IMR-90 (cell line): ENCODE measurements around the gene CORO7. TPM values are rescaled to one million over a fixed set of nuclear protein-coding genes. Genes with fewer than 3 reads are reported as not detected.
A peak's percentile ranks its signal among the peaks of the same experiment; 100 is the strongest.

Source experiments
- ATAC-seq: fragments of 200-7000 bp; cut with Tn5 transposase; 2 replicates; pipeline ENCODE4 v1.9.1; 2020; ENCODE audit warnings: low read depth, mild to moderate bottlenecking, moderate library complexity
- BruUV-seq: library from RNA; stranded (reverse); fragments of 400-500 nt; replicated peaks from 2 replicates; lab custom pipeline; 2021; lab: Mats Ljungman, UMichigan
- CTCF ChIA-PET: fragments of 300-600 bp; formaldehyde crosslinking; extraction: SDS; loops from one replicate; lab custom pipeline; 2021; ENCODE audit warnings: antibody characterized with exemption; lab: Yijun Ruan, JAX
- POLR2A ChIA-PET: fragments of 300-600 bp; sonication (Branson Sonifier 250); formaldehyde crosslinking; loops from one replicate; lab custom pipeline; 2022; ENCODE audit warnings: antibody characterized with exemption; ENCODE audit not compliant: unreplicated experiment; lab: Charles Lee
- DNase-seq: peaks from one replicate; pipeline ENCODE4 v3.0.0; 2013
- H2AFZ ChIP-seq: replicated peaks from 2 replicates; pipeline ENCODE3; 2013; ENCODE audit warnings: low read length, mild to moderate bottlenecking; ENCODE audit not compliant: poor library complexity
- H2AK5ac ChIP-seq: 2 replicates; pipeline ENCODE4 v1.6.1; 2013; ENCODE audit warnings: low read depth, low read length, inconsistent platforms
- H2AK9ac ChIP-seq: replicated peaks from 2 replicates; pipeline ENCODE3; 2013; ENCODE audit warnings: mild to moderate bottlenecking, low read depth, low read length, moderate library complexity; ENCODE audit not compliant: poor library complexity
- H2BK120ac ChIP-seq: 2 replicates; pipeline ENCODE4 v1.6.1; 2013; ENCODE audit warnings: low read depth, low read length, inconsistent platforms
- H2BK15ac ChIP-seq: 3 replicates; pipeline ENCODE4 v1.6.1; 2013; ENCODE audit warnings: low read depth, low read length, inconsistent platforms
- H2BK20ac ChIP-seq: 2 replicates; pipeline ENCODE4 v1.6.1; 2013; ENCODE audit warnings: low read depth, mild to moderate bottlenecking, inconsistent platforms, low read length, moderate library complexity
- H2BK5ac ChIP-seq: 2 replicates; pipeline ENCODE4 v1.6.1; 2013; ENCODE audit warnings: mild to moderate bottlenecking, low read depth, low read length, inconsistent platforms; ENCODE audit not compliant: poor library complexity, severe bottlenecking
- H3K14ac ChIP-seq: replicated peaks from 2 replicates; pipeline ENCODE4 v1.6.1; 2013; ENCODE audit warnings: low read depth, low read length, inconsistent platforms
- H3K18ac ChIP-seq: 2 replicates; pipeline ENCODE4 v1.6.1; 2013; ENCODE audit warnings: low read depth, low read length, control low read depth
- H3K23ac ChIP-seq: 2 replicates; pipeline ENCODE4 v1.6.1; 2013; ENCODE audit warnings: low read depth, low read length, inconsistent platforms
- H3K27ac ChIP-seq: 2 replicates; pipeline ENCODE4 v1.5.1; 2013; ENCODE audit warnings: mild to moderate bottlenecking, control low read depth, low read length; ENCODE audit not compliant: insufficient read depth
- H3K27me3 ChIP-seq: 2 replicates; pipeline ENCODE4 v1.6.1; 2013; ENCODE audit warnings: low read length; ENCODE audit not compliant: control insufficient read depth, insufficient read depth
- H3K36me3 ChIP-seq: 2 replicates; pipeline ENCODE4 v1.6.1; 2013; ENCODE audit warnings: low read length, mixed read lengths; ENCODE audit not compliant: control insufficient read depth, insufficient read depth
- H3K4ac ChIP-seq: 2 replicates; pipeline ENCODE4 v1.6.1; 2013; ENCODE audit warnings: low read depth, low read length, inconsistent platforms
- H3K4me1 ChIP-seq: 2 replicates; pipeline ENCODE4 v1.6.1; 2013; ENCODE audit warnings: low read length, mixed read lengths; ENCODE audit not compliant: control insufficient read depth, insufficient read depth
- H3K4me2 ChIP-seq: 2 replicates; pipeline ENCODE4 v1.6.1; 2013; ENCODE audit warnings: low read depth, mild to moderate bottlenecking, control low read depth, low read length, moderate library complexity
- H3K4me3 ChIP-seq: 2 replicates; pipeline ENCODE4 v1.5.1; 2013; ENCODE audit warnings: low read depth, mild to moderate bottlenecking, control low read depth, low read length, moderate library complexity; ENCODE audit not compliant: insufficient read depth
- H3K56ac ChIP-seq: 2 replicates; pipeline ENCODE4 v1.6.1; 2013; ENCODE audit warnings: low read length, inconsistent platforms; ENCODE audit not compliant: insufficient read depth; ENCODE audit errors: extremely low read depth
- H3K79me1 ChIP-seq, 2 experiments: 2 replicates each; pipeline ENCODE4 v1.6.1; 2013; ENCODE audit warnings: low read length in 2 of 2, inconsistent platforms in 1 of 2, low read depth in 1 of 2
- H3K9ac ChIP-seq: 2 replicates; pipeline ENCODE4 v1.6.1; 2013; ENCODE audit warnings: low read depth, low read length, control low read depth
- H3K9me1 ChIP-seq: 2 replicates; pipeline ENCODE4 v1.6.1; 2013; ENCODE audit warnings: low read length, inconsistent platforms; ENCODE audit not compliant: insufficient read depth
- H3K9me3 ChIP-seq: 2 replicates; pipeline ENCODE4 v1.6.1; 2013; ENCODE audit warnings: low read length; ENCODE audit not compliant: control insufficient read depth, insufficient read depth
- H4K20me1 ChIP-seq: 2 replicates; pipeline ENCODE4 v1.6.1; 2013; ENCODE audit warnings: low read length, inconsistent platforms; ENCODE audit not compliant: insufficient read depth
- H4K5ac ChIP-seq: 2 replicates; pipeline ENCODE4 v1.6.1; 2013; ENCODE audit warnings: mild to moderate bottlenecking, low read depth, low read length, control low read depth
- H4K8ac ChIP-seq, 2 experiments: 2 replicates each; pipeline ENCODE4 v1.6.1; 2013; ENCODE audit warnings: low read depth in 2 of 2, low read length in 2 of 2, control low read depth in 1 of 2, inconsistent platforms in 1 of 2
- H4K91ac ChIP-seq: 2 replicates; pipeline ENCODE4 v1.6.1; 2013; ENCODE audit warnings: low read depth, low read length, inconsistent platforms; ENCODE audit not compliant: insufficient read depth
- BHLHE40 ChIP-seq: fragments of 150-350 bp; IDR thresholded peaks from 2 replicates; pipeline ENCODE4 v1.6.1; 2016; ENCODE audit warnings: mild to moderate bottlenecking, low read depth, low read length
- FOS ChIP-seq: fragments of 150-350 bp; IDR thresholded peaks from 2 replicates; pipeline ENCODE4 v1.6.1; 2016; ENCODE audit warnings: low read depth, low read length
- MAFK ChIP-seq: IDR thresholded peaks from 2 replicates; pipeline ENCODE4 v1.6.1; 2012; ENCODE audit warnings: low read depth, low read length, improper control_type of control experiment
- MAZ ChIP-seq: IDR thresholded peaks from 2 replicates; pipeline ENCODE4 v1.6.1; 2012; ENCODE audit warnings: low read depth, mild to moderate bottlenecking, low read length, improper control_type of control experiment, moderate library complexity, borderline replicate concordance
- MXI1 ChIP-seq: IDR thresholded peaks from 2 replicates; pipeline ENCODE4 v1.6.1; 2012; ENCODE audit warnings: low read depth, mild to moderate bottlenecking, low read length, moderate library complexity, borderline replicate concordance
- NFE2L2 ChIP-seq: fragments of 150-350 bp; IDR thresholded peaks from 2 replicates; pipeline ENCODE4 v1.6.1; 2016; ENCODE audit warnings: low read depth, mild to moderate bottlenecking, low read length
- POLR2A ChIP-seq: IDR thresholded peaks from 2 replicates; pipeline ENCODE4 v1.6.1; 2012; ENCODE audit warnings: mild to moderate bottlenecking, low read depth, low read length
- RFX5 ChIP-seq: IDR thresholded peaks from 2 replicates; pipeline ENCODE4 v1.8.0; 2012; ENCODE audit warnings: low read depth, mild to moderate bottlenecking, low read length, moderate library complexity
- WGBS, 2 experiments: methylation state at CpG; one replicate each; pipeline versions ENCODE4 v1.1.5 to v1.1.7; 2013; ENCODE audit warnings: missing lambda C conversion rate in 2 of 2; ENCODE audit not compliant: insufficient read length in 1 of 2; ENCODE audit errors: extremely low coverage in 2 of 2; 5-methylcytosine and 5-hydroxymethylcytosine counted together
- dilution Hi-C: fragments of 300-500 bp; cut with HindIII; formaldehyde crosslinking; loops from one replicate; pipeline ENCODE4 v1.14.3; 2018; ENCODE audit warnings: low sequenced_read_pairs; ENCODE audit not compliant: unreplicated experiment
- in situ Hi-C: fragments of 300-500 bp; cut with MboI; formaldehyde crosslinking; loops from 3 replicates; pipeline ENCODE4 v1.14.3; 2019; ENCODE audit warnings: low sequenced_read_pairs, inconsistent platforms, mixed read lengths
- intact Hi-C: fragments of 100-400 bp; cut with micrococcal nuclease; formaldehyde crosslinking; loops from 2 replicates; pipeline ENCODE4 v1.10.0; 2022
- polyA plus RNA-seq, 3 experiments: library from polyadenylated mRNA; depleted of rRNA; stranded (reverse); fragments of >200 nt; gene quantifications; 2 replicates each; pipeline ENCODE4 v1.2.3, GENCODE V29; 2012; ENCODE audit warnings: low replicate concordance in 1 of 3
- total RNA-seq: library from RNA; depleted of rRNA; stranded (reverse); fragments of >200 nt; gene quantifications from 2 replicates; pipeline ENCODE4 v1.2.3, GENCODE V29; 2012
- TF ChIP-seq, protein P1 (sequence below): fragments of 150-350 bp; IDR thresholded peaks from 2 replicates; pipeline ENCODE4 v1.6.1; 2017; ENCODE audit warnings: mild to moderate bottlenecking, antibody characterized with exemption, low read length, low read depth
- TF ChIP-seq, protein P2 (sequence below): conservative IDR thresholded peaks from 2 replicates; pipeline ENCODE4 v1.5.1; 2012; ENCODE audit warnings: mild to moderate bottlenecking, low read depth, low read length, improper control_type of control experiment
- TF ChIP-seq, protein P3 (sequence below): fragments of 150-350 bp; IDR thresholded peaks from 2 replicates; pipeline ENCODE4 v1.6.1; 2016; ENCODE audit warnings: low read depth, mild to moderate bottlenecking, low read length, moderate library complexity, borderline replicate concordance

Gene CORO7
- total and polyA plus RNA-seq, 2 of the 4 experiments (the other 2 are of a cell fraction), result 6.3 to 26.7 TPM

DNA sequence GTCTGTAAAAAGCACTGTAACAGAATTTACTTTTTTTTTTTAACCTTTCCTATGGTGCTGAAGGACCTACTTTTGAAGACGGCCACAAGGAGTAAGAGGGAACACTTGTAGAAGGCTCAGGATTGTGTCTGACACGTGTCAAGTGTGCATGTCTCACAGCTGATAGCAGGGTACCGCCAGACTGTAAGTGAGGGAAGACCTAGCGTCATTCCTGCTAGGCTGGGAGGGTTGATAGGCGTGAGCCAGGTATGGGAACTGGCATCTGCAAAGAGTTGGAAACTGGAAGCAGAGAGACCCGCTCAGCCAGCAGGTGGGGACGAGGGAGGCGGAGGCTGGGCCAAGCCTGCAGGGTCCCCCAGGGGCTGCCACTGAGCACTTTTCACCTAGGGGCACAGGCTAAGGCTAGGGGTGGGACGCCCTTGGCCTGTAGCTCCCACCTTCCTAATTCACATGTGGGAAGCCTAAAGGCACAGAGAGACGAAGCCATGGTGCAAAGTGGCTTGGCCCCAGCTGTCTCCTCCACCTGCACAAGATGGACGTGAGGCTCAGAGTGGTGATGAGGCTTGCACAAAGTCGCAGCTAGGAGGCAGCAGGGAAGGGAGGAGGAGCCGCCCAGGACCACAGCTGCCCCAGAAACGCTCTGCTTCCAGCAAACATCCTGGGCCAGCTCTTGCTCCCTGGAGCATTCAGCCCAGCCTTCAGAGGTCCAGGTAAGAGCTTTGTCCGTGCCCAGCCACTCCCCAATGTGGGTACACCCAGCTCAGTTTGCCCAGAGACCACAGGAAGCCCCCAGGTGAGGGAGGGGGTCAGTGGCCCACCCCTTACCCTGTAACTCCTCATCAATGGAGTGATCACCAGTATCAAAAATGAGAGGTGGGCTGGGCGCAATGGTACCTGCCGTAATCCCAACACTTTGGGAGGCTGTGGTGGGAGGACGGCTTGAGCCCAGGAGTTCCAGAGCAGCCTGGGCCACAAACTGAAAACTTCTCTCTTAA, 25.8 kb downstream of the CORO7 start:
- H2BK5ac ChIP-seq, result no peak overlapping the region
- peaks cover 7% of the 10 kb centered on the region for H3K36me3 ChIP-seq
- H3K4me1 ChIP-seq, result peaks cover 47% of the 10 kb centered on the region
- dilution Hi-C loops, result no loop called here
- no peak overlapping the region for H3K27ac ChIP-seq
- no peaks in the 10 kb centered on the region for H3K27me3 ChIP-seq
- ChIA-PET CTCF (no interaction called here), POLR2A (interaction anchor here (0.5 kb wide), 1 partner anchor 11 kb away, joined by 5 read pairs; no protein-coding TSS in a partner anchor)
- H3K56ac ChIP-seq, result no peak overlapping the region
- no peak overlapping the region; the same call in 2 of the 3 replicates for H2BK15ac ChIP-seq
- no peak overlapping the region for H3K18ac ChIP-seq
- H3K9ac ChIP-seq, result no peak overlapping the region
- H4K91ac ChIP-seq, result no peak overlapping the region
- H4K8ac ChIP-seq, result no peak overlapping the region
- peaks cover 24% of the 10 kb centered on the region for H3K9me1 ChIP-seq
- H2BK20ac ChIP-seq, result no peak overlapping the region; the same call in 1 of the 2 replicates
- H3K4me3 ChIP-seq, result no peak overlapping the region
- H3K4me2 ChIP-seq, result no peak overlapping the region
- H3K4ac ChIP-seq, result no peak overlapping the region; the same call in none of the 2 replicates
- in situ Hi-C loops, result no loop called here
- no peaks in the 10 kb centered on the region for H3K9me3 ChIP-seq
- peaks cover 0 to 57% of the 10 kb centered on the region in 2 experiments; a peak in 2 of 4 replicates for H3K79me1 ChIP-seq
- 86% methylated on average over 7 of the region's 18 CpGs; no CpG with 5 or more reads in 1 of the 2 experiments for WGBS, 2 experiments
- no peak for ATAC-seq
- no peak overlapping the region for H3K23ac ChIP-seq
- no peak for DNase-seq
- intact Hi-C loops, result no loop called here
- H2BK120ac ChIP-seq, result peak overlapping the region; percentile 47; the same call in 1 of the 2 replicates
- peak overlapping the region; percentile 39; the same call in 1 of the 2 replicates for H2AK5ac ChIP-seq
- no peak overlapping the region for H4K5ac ChIP-seq
- peaks cover 16% of the 10 kb centered on the region for H4K20me1 ChIP-seq
- H2AK9ac ChIP-seq, result no peak overlapping the region
- no peak overlapping the region for H2AFZ ChIP-seq
- BruUV-seq, result no TSS peak
- no peak overlapping the region for H3K14ac ChIP-seq
- TF ChIP-seq NFE2L2 (no peak), BHLHE40 (no peak), MAZ (no peak), FOS (no peak), MAFK (no peak), MXI1 (no peak), RFX5 (no peak), POLR2A (no peak)
- TF ChIP-seq, protein P1, sequence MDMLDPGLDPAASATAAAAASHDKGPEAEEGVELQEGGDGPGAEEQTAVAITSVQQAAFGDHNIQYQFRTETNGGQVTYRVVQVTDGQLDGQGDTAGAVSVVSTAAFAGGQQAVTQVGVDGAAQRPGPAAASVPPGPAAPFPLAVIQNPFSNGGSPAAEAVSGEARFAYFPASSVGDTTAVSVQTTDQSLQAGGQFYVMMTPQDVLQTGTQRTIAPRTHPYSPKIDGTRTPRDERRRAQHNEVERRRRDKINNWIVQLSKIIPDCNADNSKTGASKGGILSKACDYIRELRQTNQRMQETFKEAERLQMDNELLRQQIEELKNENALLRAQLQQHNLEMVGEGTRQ, result no peak
- TF ChIP-seq, protein P2, sequence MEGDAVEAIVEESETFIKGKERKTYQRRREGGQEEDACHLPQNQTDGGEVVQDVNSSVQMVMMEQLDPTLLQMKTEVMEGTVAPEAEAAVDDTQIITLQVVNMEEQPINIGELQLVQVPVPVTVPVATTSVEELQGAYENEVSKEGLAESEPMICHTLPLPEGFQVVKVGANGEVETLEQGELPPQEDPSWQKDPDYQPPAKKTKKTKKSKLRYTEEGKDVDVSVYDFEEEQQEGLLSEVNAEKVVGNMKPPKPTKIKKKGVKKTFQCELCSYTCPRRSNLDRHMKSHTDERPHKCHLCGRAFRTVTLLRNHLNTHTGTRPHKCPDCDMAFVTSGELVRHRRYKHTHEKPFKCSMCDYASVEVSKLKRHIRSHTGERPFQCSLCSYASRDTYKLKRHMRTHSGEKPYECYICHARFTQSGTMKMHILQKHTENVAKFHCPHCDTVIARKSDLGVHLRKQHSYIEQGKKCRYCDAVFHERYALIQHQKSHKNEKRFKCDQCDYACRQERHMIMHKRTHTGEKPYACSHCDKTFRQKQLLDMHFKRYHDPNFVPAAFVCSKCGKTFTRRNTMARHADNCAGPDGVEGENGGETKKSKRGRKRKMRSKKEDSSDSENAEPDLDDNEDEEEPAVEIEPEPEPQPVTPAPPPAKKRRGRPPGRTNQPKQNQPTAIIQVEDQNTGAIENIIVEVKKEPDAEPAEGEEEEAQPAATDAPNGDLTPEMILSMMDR, result no peak
- TF ChIP-seq, protein P3, sequence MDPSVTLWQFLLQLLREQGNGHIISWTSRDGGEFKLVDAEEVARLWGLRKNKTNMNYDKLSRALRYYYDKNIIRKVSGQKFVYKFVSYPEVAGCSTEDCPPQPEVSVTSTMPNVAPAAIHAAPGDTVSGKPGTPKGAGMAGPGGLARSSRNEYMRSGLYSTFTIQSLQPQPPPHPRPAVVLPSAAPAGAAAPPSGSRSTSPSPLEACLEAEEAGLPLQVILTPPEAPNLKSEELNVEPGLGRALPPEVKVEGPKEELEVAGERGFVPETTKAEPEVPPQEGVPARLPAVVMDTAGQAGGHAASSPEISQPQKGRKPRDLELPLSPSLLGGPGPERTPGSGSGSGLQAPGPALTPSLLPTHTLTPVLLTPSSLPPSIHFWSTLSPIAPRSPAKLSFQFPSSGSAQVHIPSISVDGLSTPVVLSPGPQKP, result no peak
